Parathyroid adenoma (tissue), 2 donors: ENCODE results near the gene MOAP1.

ENCODE experiments used
- H2AFZ ChIP-seq: fragments of 300-600 bp; sonication (generic); one replicate; pipeline ENCODE4 v1.7.0; 2017; ENCODE audit warnings: antibody characterized with exemption, mild to moderate bottlenecking
- H3K27ac ChIP-seq: fragments of 300-600 bp; sonication (generic); one replicate; pipeline ENCODE4 v1.7.0; 2017
- H3K27me3 ChIP-seq: fragments of 300-600 bp; sonication (generic); one replicate; pipeline ENCODE4 v1.7.0; 2017; ENCODE audit warnings: low read length; ENCODE audit not compliant: control insufficient read depth, insufficient read depth
- H3K36me3 ChIP-seq: fragments of 300-600 bp; sonication (generic); one replicate; pipeline ENCODE4 v1.7.0; 2017; ENCODE audit warnings: low read length; ENCODE audit not compliant: control insufficient read depth, insufficient read depth
- H3K4me1 ChIP-seq: fragments of 300-600 bp; sonication (generic); one replicate; pipeline ENCODE4 v1.7.0; 2017; ENCODE audit warnings: control low read depth
- H3K4me2 ChIP-seq: fragments of 300-600 bp; sonication (generic); one replicate; pipeline ENCODE4 v1.7.0; 2017; ENCODE audit warnings: low read length
- H3K4me3 ChIP-seq: fragments of 300-600 bp; sonication (generic); one replicate; pipeline ENCODE4 v1.7.0; 2017; ENCODE audit warnings: low read depth, low read length
- H3K79me2 ChIP-seq: fragments of 300-600 bp; sonication (generic); one replicate; pipeline ENCODE4 v1.7.0; 2017; ENCODE audit warnings: control low read depth
- H3K9ac ChIP-seq: fragments of 300-600 bp; sonication (generic); one replicate; pipeline ENCODE4 v1.7.0; 2017; ENCODE audit warnings: mild to moderate bottlenecking
- H3K9me3 ChIP-seq: fragments of 300-600 bp; sonication (generic); one replicate; pipeline ENCODE4 v1.7.0; 2017; ENCODE audit warnings: low read length; ENCODE audit not compliant: control insufficient read depth
- TF ChIP-seq, protein P1 (sequence below): fragments of 300-600 bp; sonication (generic); IDR thresholded peaks from one replicate; pipeline ENCODE4 v1.7.0; 2017; ENCODE audit warnings: antibody characterized with exemption, mild to moderate bottlenecking
- donor health status: primary hyperparathyroidism.

MOAP1 gene

DNA sequence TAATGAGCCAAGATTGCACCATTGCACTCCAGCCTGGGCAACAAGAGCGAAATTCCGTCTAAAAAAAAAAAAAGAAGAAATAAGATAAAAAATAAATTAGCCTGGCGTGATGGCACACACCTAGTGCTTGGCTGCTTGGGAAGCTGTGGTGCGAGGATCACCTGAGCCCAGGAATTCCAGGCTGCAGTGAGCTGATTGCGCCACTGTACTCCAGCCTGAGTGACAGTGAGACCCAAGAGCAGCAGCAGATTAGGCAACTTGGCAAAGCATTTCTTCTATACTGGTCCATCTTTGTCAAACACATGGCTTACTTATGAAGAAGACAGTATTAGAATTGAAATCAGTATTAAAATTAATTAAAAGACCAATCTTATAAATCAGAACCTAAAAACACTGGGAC is 15.9 kb upstream of the MOAP1 start:
- Histone ChIP-seq H3K9ac (no peak overlapping the region), H3K4me2 (no peak overlapping the region), H3K79me2 (no peaks in the 10 kb centered on the region), H2AFZ (no peak overlapping the region), H3K4me1 (no peaks in the 10 kb centered on the region), H3K27ac (no peak overlapping the region), H3K36me3 (no peaks in the 10 kb centered on the region), H3K27me3 (no peaks in the 10 kb centered on the region), H3K4me3 (no peak overlapping the region), H3K9me3 (no peaks in the 10 kb centered on the region)
- TF ChIP-seq, protein P1, sequence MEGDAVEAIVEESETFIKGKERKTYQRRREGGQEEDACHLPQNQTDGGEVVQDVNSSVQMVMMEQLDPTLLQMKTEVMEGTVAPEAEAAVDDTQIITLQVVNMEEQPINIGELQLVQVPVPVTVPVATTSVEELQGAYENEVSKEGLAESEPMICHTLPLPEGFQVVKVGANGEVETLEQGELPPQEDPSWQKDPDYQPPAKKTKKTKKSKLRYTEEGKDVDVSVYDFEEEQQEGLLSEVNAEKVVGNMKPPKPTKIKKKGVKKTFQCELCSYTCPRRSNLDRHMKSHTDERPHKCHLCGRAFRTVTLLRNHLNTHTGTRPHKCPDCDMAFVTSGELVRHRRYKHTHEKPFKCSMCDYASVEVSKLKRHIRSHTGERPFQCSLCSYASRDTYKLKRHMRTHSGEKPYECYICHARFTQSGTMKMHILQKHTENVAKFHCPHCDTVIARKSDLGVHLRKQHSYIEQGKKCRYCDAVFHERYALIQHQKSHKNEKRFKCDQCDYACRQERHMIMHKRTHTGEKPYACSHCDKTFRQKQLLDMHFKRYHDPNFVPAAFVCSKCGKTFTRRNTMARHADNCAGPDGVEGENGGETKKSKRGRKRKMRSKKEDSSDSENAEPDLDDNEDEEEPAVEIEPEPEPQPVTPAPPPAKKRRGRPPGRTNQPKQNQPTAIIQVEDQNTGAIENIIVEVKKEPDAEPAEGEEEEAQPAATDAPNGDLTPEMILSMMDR, result no peak

DNA sequence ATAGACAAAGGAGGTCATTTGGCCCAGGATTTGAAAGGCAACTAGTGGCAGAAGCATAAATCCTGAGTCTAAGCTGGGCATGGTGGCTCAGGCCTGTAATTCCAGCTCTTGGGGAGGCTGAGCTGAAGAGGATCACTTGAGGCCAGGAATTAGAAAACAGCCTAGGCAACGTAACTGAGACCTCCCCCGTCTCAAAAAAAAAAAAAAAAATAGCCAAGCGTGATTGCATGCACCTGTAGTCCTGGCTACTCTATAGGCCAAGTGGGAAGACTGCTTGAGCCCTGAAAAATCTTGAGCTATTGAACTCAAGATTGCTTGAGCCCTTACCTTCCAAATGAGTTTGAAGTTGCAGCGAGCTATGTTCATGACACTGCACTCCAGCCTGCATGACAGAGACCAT is 14.3 kb upstream of the MOAP1 start:
- H3K27me3 ChIP-seq, result no peaks in the 10 kb centered on the region
- no peak overlapping the region for H3K4me3 ChIP-seq
- no peak overlapping the region for H3K9ac ChIP-seq
- no peak overlapping the region for H3K27ac ChIP-seq
- TF ChIP-seq, protein P1, result no peak
- no peaks in the 10 kb centered on the region for H3K36me3 ChIP-seq
- H3K4me1 ChIP-seq, result no peaks in the 10 kb centered on the region
- H3K79me2 ChIP-seq, result no peaks in the 10 kb centered on the region
- H2AFZ ChIP-seq, result no peak overlapping the region
- no peak overlapping the region for H3K4me2 ChIP-seq
- H3K9me3 ChIP-seq, result no peaks in the 10 kb centered on the region

DNA sequence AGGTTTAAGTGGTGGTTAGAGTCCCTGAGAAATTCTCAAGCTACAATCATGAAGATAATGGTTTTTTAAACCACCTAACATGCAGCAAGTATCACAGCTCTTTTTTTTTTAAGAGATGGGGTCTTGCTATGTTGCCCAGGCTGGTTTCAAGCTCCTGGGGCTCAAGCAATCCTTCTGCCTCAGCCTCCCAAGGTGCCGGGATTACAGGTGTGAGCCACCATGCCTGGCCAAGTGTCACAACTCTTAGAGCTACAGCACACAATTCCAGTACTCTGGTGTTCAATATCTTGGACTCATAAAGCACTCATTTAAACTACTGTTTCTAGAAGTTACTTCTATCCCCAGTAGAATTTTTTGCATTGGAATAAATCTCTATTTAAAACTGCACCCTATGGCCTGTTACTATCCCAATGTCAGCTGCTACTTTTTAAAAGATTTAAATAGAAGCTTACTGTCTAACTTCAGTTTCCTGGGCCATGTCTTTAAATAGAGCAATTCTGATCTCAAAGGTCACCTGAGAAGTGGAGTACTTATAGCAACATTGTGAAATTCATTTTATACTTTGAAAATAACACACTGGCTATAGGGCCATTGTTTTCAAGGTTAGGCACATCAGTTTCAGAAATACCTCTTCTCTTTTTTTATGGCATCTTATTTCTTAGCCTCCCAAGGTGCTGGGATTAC is 10.8 kb upstream of the MOAP1 start:
- Histone ChIP-seq H3K36me3 (no peaks in the 10 kb centered on the region), H3K79me2 (peaks cover 2% of the 10 kb centered on the region), H3K27ac (no peak overlapping the region), H3K27me3 (no peaks in the 10 kb centered on the region), H3K4me3 (no peak overlapping the region), H3K9me3 (no peaks in the 10 kb centered on the region), H3K9ac (no peak overlapping the region), H2AFZ (no peak overlapping the region), H3K4me1 (no peaks in the 10 kb centered on the region), H3K4me2 (no peak overlapping the region)
- TF ChIP-seq, protein P1, result no peak

DNA sequence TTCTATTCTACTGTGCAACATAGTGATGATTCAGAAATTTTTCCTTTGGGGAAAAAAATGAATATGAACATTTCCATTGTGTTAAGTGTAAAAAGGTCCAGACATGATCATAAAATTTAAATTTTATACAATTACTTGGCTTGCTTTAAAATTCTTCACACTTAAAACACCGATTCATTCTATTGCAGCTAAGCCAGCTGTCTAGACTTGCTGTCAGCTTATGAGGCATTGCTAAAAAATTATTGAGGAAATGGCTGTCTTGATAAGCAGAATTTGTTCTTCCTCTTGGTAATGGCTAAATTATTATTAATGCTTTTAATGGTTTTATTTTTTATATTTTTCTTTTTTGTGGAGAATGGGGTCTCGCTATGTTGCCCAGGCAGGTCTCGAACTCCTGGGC is 2.3 kb upstream of the MOAP1 start:
- Histone ChIP-seq H3K4me2 (no peak overlapping the region), H3K9me3 (no peaks in the 10 kb centered on the region), H3K79me2 (peaks cover 2% of the 10 kb centered on the region), H3K27me3 (no peaks in the 10 kb centered on the region), H3K4me1 (peaks cover 6% of the 10 kb centered on the region), H2AFZ (no peak overlapping the region), H3K4me3 (no peak overlapping the region), H3K9ac (no peak overlapping the region), H3K27ac (no peak overlapping the region), H3K36me3 (no peaks in the 10 kb centered on the region)
- TF ChIP-seq, protein P1, result no peak

DNA sequence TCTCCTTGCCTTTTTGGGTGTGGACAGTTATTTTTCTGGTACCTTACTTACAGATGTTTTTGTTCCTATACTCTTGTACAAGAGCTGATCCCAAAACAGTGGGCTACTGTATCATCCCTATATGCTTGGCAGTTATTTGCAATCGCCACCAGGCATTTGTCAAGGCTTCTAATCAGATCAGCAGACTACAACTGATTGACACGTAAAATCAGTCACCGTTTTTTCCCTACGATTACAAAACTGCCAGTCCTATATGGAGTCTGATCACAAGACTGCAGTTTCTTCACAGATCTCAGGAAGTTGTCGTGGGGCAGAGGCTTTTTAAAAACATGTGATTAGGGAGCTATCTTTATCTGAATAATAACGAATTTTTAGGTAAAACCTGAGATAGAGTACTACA is 1.8 kb upstream of the MOAP1 start:
- peaks cover 2% of the 10 kb centered on the region for H3K79me2 ChIP-seq
- H3K27ac ChIP-seq, result no peak overlapping the region
- no peaks in the 10 kb centered on the region for H3K9me3 ChIP-seq
- H3K36me3 ChIP-seq, result no peaks in the 10 kb centered on the region
- no peak overlapping the region for H3K9ac ChIP-seq
- no peak overlapping the region for H3K4me3 ChIP-seq
- peaks cover 6% of the 10 kb centered on the region for H3K4me1 ChIP-seq
- no peaks in the 10 kb centered on the region for H3K27me3 ChIP-seq
- TF ChIP-seq, protein P1, result no peak
- no peak overlapping the region for H2AFZ ChIP-seq
- H3K4me2 ChIP-seq, result no peak overlapping the region
